ENCODE results near the gene SLITRK4. TPM values are rescaled to one million over a fixed set of nuclear protein-coding genes. Genes with fewer than 3 reads are reported as not detected.

Gene SLITRK4
- polyA plus RNA-seq, 1 donor from 2014 or later: not detected

- Mint-ChIP-seq H3K9me3 (no peaks in the 10 kb centered on the region), H3K4me3 (no peak overlapping the region), H3K36me3 (peaks cover 1% of the 10 kb centered on the region), H3K27ac (no peak overlapping the region), H3K4me1 (no peaks in the 10 kb centered on the region), H3K27me3 (no peaks in the 10 kb centered on the region)
These were observed 14.6 kb downstream of the SLITRK4 start for GRCh38 chrX:143621276-143621675.

DNA sequence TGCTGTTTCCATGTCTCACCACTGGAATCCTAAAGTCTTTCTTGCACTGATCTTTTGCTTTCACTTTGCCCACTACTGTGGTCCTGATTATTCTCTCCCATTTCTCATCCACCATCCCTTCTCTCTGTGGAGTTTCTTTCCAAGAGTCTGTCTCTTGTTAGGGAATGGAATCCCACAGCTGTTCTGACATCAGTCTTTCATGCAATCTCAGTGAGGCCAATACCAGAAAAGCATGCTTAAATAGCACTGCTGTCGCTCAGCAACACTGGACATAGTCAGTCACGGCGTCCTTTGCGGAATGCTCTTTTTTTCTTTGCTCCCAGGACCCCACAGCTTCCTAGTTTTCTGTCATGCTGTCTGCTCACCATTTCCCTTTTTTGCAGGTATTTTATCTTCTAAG, 20.1 kb downstream of the SLITRK4 start:
- Mint-ChIP-seq H3K9me3 (peaks cover 3 to 7% (median 5%) of the 10 kb centered on the region in 3 donors), H3K4me3 (no peak overlapping the region), H3K36me3 (peaks cover 1% of the 10 kb centered on the region), H3K4me1 (no peaks in the 10 kb centered on the region), H3K27ac (peak overlapping the region in 1 of 3 donors; percentile 11), H3K27me3 (no peaks in the 10 kb centered on the region)

DNA sequence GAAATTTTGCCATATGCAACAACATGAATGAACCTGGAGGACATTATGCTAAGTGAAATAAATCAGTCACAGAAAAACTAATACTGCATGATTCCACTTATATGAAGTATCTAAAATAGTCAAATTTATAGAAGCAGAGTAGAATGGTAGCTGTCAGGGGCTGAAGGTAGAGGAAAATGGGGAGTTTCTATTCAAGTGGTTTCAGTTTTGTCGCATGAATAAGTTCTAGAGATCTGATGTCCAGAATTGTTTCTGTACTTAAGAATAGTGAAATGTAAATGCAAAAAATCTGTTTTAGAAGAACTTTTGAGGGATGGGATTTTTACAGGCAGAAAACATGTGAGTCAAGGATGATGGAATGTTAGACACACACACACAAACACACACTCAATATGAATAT, 34.1 kb downstream of the SLITRK4 start:
- H3K27me3 Mint-ChIP-seq: no peaks in the 10 kb centered on the region
- no peak overlapping the region for H3K4me3 Mint-ChIP-seq
- no peaks in the 10 kb centered on the region for H3K36me3 Mint-ChIP-seq
- H3K9me3 Mint-ChIP-seq: peaks cover 2 to 8% (median 3%) of the 10 kb centered on the region in 3 donors
- H3K4me1 Mint-ChIP-seq: no peaks in the 10 kb centered on the region
- H3K27ac Mint-ChIP-seq: no peak overlapping the region

GRCh38 chrX:143581240-143581639, 54.7 kb downstream of the SLITRK4 start:
- Mint-ChIP-seq H3K36me3 (no peaks in the 10 kb centered on the region), H3K4me1 (no peaks in the 10 kb centered on the region), H3K9me3 (no peaks in the 10 kb centered on the region), H3K27ac (no peak overlapping the region), H3K27me3 (no peaks in the 10 kb centered on the region), H3K4me3 (no peak overlapping the region)

- H3K4me1 Mint-ChIP-seq: no peaks in the 10 kb centered on the region
- no peaks in the 10 kb centered on the region for H3K36me3 Mint-ChIP-seq
- no peaks in the 10 kb centered on the region for H3K9me3 Mint-ChIP-seq
- no peak overlapping the region for H3K27ac Mint-ChIP-seq
- no peak overlapping the region for H3K4me3 Mint-ChIP-seq
- no peaks in the 10 kb centered on the region for H3K27me3 Mint-ChIP-seq
These were observed 55.6 kb downstream of the SLITRK4 start for GRCh38 chrX:143580266-143580665.

Other genes starting within 250 kb of the SLITRK4 start
- gene SPANXN3, start 118.6 kb downstream of the SLITRK4 start, polyA plus RNA-seq: not detected
- gene SPANXN2, start 84.7 kb upstream of the SLITRK4 start, polyA plus RNA-seq: not detected
- not detected for gene UBE2NL, start 248.0 kb upstream of the SLITRK4 start, polyA plus RNA-seq

Data from IgD-negative memory B cell (primary cell).